Colonic mucosa (tissue), 4 donors: ENCODE data around the gene GUSB. TPM values are rescaled to one million over a fixed set of nuclear protein-coding genes. Genes with fewer than 3 reads are reported as not detected.
"Not testable (repeated sequence)": the region's sequence is repeated elsewhere in the genome, so short reads cannot be mapped to it uniquely, and the experiment has no call there.

Experiments used
- DNase-seq: peaks from one replicate; pipeline ENCODE4 v3.0.0-alpha.2; 2020
- H3K27ac ChIP-seq: fragments of 200-600 bp; one replicate; pipeline ENCODE4 v1.8.0; 2021
- H3K27me3 ChIP-seq: fragments of 200-600 bp; one replicate; pipeline ENCODE4 v1.8.0; 2021
- H3K36me3 ChIP-seq: fragments of 200-600 bp; one replicate; pipeline ENCODE4 v1.8.0; 2021
- H3K4me1 ChIP-seq: fragments of 200-600 bp; one replicate; pipeline ENCODE4 v1.8.0; 2021; ENCODE audit warnings: mild to moderate bottlenecking
- H3K4me3 ChIP-seq: fragments of 200-600 bp; one replicate; pipeline ENCODE4 v1.8.0; 2021
- H3K9ac ChIP-seq, 2 donors: one replicate each; pipeline ENCODE4 v1.7.0; 2013; ENCODE audit warnings: control low read depth in 2 of 2, low read depth in 2 of 2, low read length in 2 of 2
- H3K9me3 ChIP-seq: fragments of 200-600 bp; one replicate; pipeline ENCODE4 v1.8.0; 2021
- CTCF ChIP-seq: fragments of 200-600 bp; IDR thresholded peaks from one replicate; pipeline ENCODE4 v1.8.0; 2022; ENCODE audit warnings: antibody characterized with exemption, mild to moderate bottlenecking
- intact Hi-C: fragments of 100-400 bp; cut with DNase I; formaldehyde crosslinking; loops from one replicate; pipeline ENCODE4 v1.14.1; 2022
- total RNA-seq, 2 donors: library from RNA; stranded (reverse); fragmentation: NEBNext Ultra II Directional in 1 of 2; extraction: Animal tissue kit (Norgen Biotek cat#: 25700) in 1 of 2; gene quantifications; one replicate each; pipeline ENCODE4 v1.2.1, GENCODE V29; 2021
- donor health status: healthy.
- donor health status: DM: no; HTN: no; CAD: no.
- donor health status: DM: no; HTN: no; CAD: no.

Gene GUSB
- 10 to 100 TPM; 63.7 to 80.0 TPM for total RNA-seq

GRCh38 chr7:65981965-65982792, at the start of gene GUSB:
GUSB (minus strand) TSS chr7:65982213; CDS start chr7:65982183, 30 bp downstream.
- peak within 1 kb of the TSS; percentile 77 to 91 for H3K9ac ChIP-seq
- no peaks in the 10 kb centered on the region for H3K36me3 ChIP-seq
- peak; percentile 95 for DNase-seq
- peak within 1 kb of the TSS; percentile 64 for H3K27ac ChIP-seq
- intact Hi-C loops = no loop called here
- no peaks in the 10 kb centered on the region for H3K27me3 ChIP-seq
- peaks cover 5% of the 10 kb centered on the region for H3K4me1 ChIP-seq
- no peaks in the 10 kb centered on the region for H3K9me3 ChIP-seq
- TF ChIP-seq CTCF = no peak
- peak within 1 kb of the TSS; percentile 74 for H3K4me3 ChIP-seq

- H3K36me3 ChIP-seq, H3K4me1 ChIP-seq, H3K9me3 ChIP-seq, H3K27me3 ChIP-seq, intact Hi-C loops, H3K27ac ChIP-seq, H3K9ac ChIP-seq, DNase-seq, H3K4me3 ChIP-seq: not testable (repeated sequence)
Measured at GRCh38 chr7:66028342-66028741, 46.3 kb upstream of the GUSB start.

- intact Hi-C loops = no loop called here
Measured at GRCh38 chr7:66016131-66016461, 34.1 kb upstream of the GUSB start.

GRCh38 chr7:66015440-66016130, 33.6 kb upstream of the GUSB start:
- Histone ChIP-seq H3K36me3 (no peaks in the 10 kb centered on the region), H3K9me3 (no peaks in the 10 kb centered on the region), H3K27me3 (no peaks in the 10 kb centered on the region), H3K27ac (peak overlapping the region; percentile 33), H3K9ac (no peak overlapping the region), H3K4me3 (no peak overlapping the region), H3K4me1 (no peaks in the 10 kb centered on the region)
- DNase-seq = peak; percentile 22
- intact Hi-C loops = no loop called here
- no peak for TF ChIP-seq CTCF

More at GRCh38 chr7:66016131-66016461, 34.1 kb upstream of the GUSB start:
- DNase-seq = no peak
- Histone ChIP-seq H3K4me3 (no peak overlapping the region), H3K9ac (no peak overlapping the region), H3K36me3 (no peaks in the 10 kb centered on the region), H3K9me3 (no peaks in the 10 kb centered on the region), H3K27ac (no peak overlapping the region), H3K4me1 (no peaks in the 10 kb centered on the region), H3K27me3 (no peaks in the 10 kb centered on the region)
- TF ChIP-seq CTCF = no peak

GRCh38 chr7:66013938-66014337, 31.9 kb upstream of the GUSB start:
- no peaks in the 10 kb centered on the region for H3K4me1 ChIP-seq
- no peak overlapping the region for H3K27ac ChIP-seq
- no peak for TF ChIP-seq CTCF
- no peak overlapping the region for H3K9ac ChIP-seq
- intact Hi-C loops = no loop called here
- H3K9me3 ChIP-seq = no peaks in the 10 kb centered on the region
- no peaks in the 10 kb centered on the region for H3K36me3 ChIP-seq
- no peak overlapping the region for H3K4me3 ChIP-seq
- no peaks in the 10 kb centered on the region for H3K27me3 ChIP-seq
- no peak for DNase-seq

- Histone ChIP-seq H3K27ac (no peak overlapping the region), H3K4me3 (no peak overlapping the region), H3K4me1 (no peaks in the 10 kb centered on the region), H3K36me3 (no peaks in the 10 kb centered on the region), H3K9me3 (no peaks in the 10 kb centered on the region), H3K9ac (no peak overlapping the region), H3K27me3 (no peaks in the 10 kb centered on the region)
- no peak for TF ChIP-seq CTCF
- no peak for DNase-seq
- intact Hi-C loops = no loop called here
Measured at GRCh38 chr7:66007232-66007631, 25.2 kb upstream of the GUSB start.

- intact Hi-C loops, H3K9me3 ChIP-seq, H3K4me1 ChIP-seq, H3K4me3 ChIP-seq, H3K36me3 ChIP-seq, H3K9ac ChIP-seq, H3K27me3 ChIP-seq: not testable (repeated sequence)
- DNase-seq = peak; percentile 49
- peak overlapping the region; percentile 27 for H3K27ac ChIP-seq
Measured at GRCh38 chr7:66005115-66005671, 23.2 kb upstream of the GUSB start.

GRCh38 chr7:66000823-66001417, 18.9 kb upstream of the GUSB start:
- H3K27ac ChIP-seq, H3K9ac ChIP-seq, H3K36me3 ChIP-seq, intact Hi-C loops, H3K9me3 ChIP-seq, H3K4me3 ChIP-seq, H3K27me3 ChIP-seq, DNase-seq, H3K4me1 ChIP-seq: not testable (repeated sequence)
